HFFc6 (cell line): ENCODE measurements around the gene OTUD5. TPM values are rescaled to one million over a fixed set of nuclear protein-coding genes. Genes with fewer than 3 reads are reported as not detected.

Experiments used
- DNase-seq: peaks from one replicate; pipeline ENCODE4 v3.0.0-alpha.2; 2018
- H3K27ac Mint-ChIP-seq: 2 replicates; pipeline ENCODE4 v1.8.0; 2020; ENCODE audit warnings: mild to moderate bottlenecking, mixed read lengths
- H3K27me3 Mint-ChIP-seq: 2 replicates; pipeline ENCODE4 v1.8.0; 2021; ENCODE audit warnings: mild to moderate bottlenecking, moderate library complexity, mixed read lengths; ENCODE audit not compliant: insufficient read depth
- H3K36me3 Mint-ChIP-seq: 2 replicates; pipeline ENCODE4 v1.8.0; 2021; ENCODE audit warnings: low read depth, mixed read lengths
- H3K4me1 Mint-ChIP-seq: 2 replicates; pipeline ENCODE4 v1.8.0; 2020; ENCODE audit warnings: low read depth, mixed read lengths
- H3K4me3 Mint-ChIP-seq: 2 replicates; pipeline ENCODE4 v1.8.0; 2020; ENCODE audit warnings: mild to moderate bottlenecking, moderate library complexity, mixed read lengths
- H3K9me3 Mint-ChIP-seq: 2 replicates; pipeline ENCODE4 v1.8.0; 2020; ENCODE audit warnings: mild to moderate bottlenecking, mixed read lengths
- CTCF ChIP-seq: fragments of 200-600 bp; sonication (generic); IDR thresholded peaks from 2 replicates; pipeline ENCODE4 v1.5.0; 2021; ENCODE audit warnings: antibody characterized with exemption, mild to moderate bottlenecking
- total RNA-seq, 6 experiments: library from RNA; stranded (reverse); fragmentation: NEBNext Ultra II Directional; extraction: Animal tissue kit (Norgen Biotek cat#: 25700); gene quantifications; 2 replicates in 1 of 6; 3 replicates in 5 of 6; pipeline ENCODE4 v1.2.3, GENCODE V29; 2021

OTUD5 gene
- total RNA-seq, 6 experiments from 2014 or later, result 47.6 to 55.0 (median 52.7) TPM

DNA sequence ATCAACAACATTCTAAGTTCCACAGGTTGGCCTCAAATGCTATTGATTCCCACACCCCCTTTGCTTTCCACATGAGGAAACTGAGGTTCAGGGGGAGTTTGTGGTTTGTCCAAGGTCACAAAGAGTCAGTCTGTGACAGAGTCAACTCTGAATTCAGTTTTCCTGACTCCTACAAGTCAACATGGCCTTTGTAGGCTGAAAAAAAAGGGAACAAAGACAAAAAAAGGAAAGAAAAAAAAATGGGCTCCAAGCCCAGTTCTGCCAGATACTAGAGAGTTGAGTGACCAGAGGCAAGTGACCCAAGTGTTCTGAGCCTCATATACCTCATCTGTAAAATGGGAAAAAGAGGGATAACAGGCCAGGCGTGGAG, 22.1 kb downstream of the OTUD5 start:
- H3K4me3 Mint-ChIP-seq, result no peak overlapping the region
- H3K27me3 Mint-ChIP-seq, result no peaks in the 10 kb centered on the region
- H3K27ac Mint-ChIP-seq, result no peak overlapping the region
- no peak for DNase-seq
- no peak for TF ChIP-seq CTCF
- no peaks in the 10 kb centered on the region for H3K9me3 Mint-ChIP-seq
- H3K36me3 Mint-ChIP-seq, result peaks cover 3% of the 10 kb centered on the region; the same call in 1 of the 2 replicates
- H3K4me1 Mint-ChIP-seq, result no peaks in the 10 kb centered on the region

DNA sequence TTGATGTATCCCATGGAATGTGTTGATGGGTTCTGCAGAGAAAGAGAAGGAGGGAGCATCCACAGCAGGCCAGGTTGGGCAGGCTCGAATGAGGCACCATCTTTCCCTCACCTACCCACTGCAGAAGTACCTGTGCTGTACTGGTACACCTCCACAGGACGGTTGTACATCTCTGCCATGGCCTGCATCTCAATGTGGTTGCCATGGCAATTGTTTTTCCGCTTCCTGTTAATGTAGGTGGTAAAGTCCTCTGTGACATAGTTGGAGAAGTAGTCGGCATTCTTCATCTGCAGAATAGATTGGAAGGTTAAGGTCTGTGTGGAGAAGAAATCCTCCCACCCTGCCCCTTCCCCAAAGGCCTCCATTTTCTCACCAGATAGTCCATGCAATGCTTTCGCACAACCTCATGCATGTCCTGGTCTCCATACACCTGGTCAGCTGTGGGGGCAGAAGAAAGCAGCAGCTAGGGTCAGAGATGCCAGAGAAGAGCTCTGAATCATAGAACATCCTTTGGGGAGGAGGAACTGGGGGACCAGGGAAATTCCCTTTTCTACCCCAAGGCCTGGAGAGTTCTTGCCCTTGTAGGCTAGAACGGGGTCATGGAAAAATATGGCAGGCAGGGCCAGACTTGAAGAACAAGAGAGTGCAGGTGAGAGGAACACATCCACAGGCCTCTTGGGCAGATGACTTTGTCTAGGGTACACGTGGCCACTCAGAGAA, 22.7 kb downstream of the OTUD5 start:
- no peaks in the 10 kb centered on the region for H3K9me3 Mint-ChIP-seq
- DNase-seq, result no peak
- TF ChIP-seq CTCF, result no peak
- H3K27me3 Mint-ChIP-seq, result no peaks in the 10 kb centered on the region
- no peaks in the 10 kb centered on the region for H3K4me1 Mint-ChIP-seq
- peaks cover 3% of the 10 kb centered on the region; the same call in 1 of the 2 replicates for H3K36me3 Mint-ChIP-seq
- no peak overlapping the region for H3K27ac Mint-ChIP-seq
- no peak overlapping the region for H3K4me3 Mint-ChIP-seq

DNA sequence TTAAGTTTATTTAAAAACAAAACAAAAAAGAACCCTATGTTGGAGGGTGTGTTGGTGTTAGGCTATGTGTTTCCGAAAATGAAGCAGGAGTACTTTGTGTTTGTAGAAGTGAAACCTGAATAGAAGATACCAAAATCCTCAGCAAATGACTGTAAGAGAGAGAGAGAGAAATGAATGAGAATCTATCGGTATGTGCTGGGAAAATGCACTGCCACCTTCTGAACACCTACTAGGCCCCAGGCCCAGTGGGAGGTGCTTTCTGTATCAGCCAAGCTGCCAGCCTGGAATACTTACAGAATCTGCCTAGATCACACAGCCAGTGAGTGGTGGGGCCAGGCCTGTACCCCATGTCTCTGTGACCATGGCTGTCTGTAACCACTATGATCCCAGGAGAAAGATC, 23.6 kb downstream of the OTUD5 start:
- TF ChIP-seq CTCF, result no peak
- H3K27ac Mint-ChIP-seq, result no peak overlapping the region
- DNase-seq, result no peak
- no peak overlapping the region for H3K4me3 Mint-ChIP-seq
- H3K27me3 Mint-ChIP-seq, result no peaks in the 10 kb centered on the region
- no peaks in the 10 kb centered on the region for H3K4me1 Mint-ChIP-seq
- no peaks in the 10 kb centered on the region for H3K9me3 Mint-ChIP-seq
- H3K36me3 Mint-ChIP-seq, result peaks cover 3% of the 10 kb centered on the region; the same call in 1 of the 2 replicates

DNA sequence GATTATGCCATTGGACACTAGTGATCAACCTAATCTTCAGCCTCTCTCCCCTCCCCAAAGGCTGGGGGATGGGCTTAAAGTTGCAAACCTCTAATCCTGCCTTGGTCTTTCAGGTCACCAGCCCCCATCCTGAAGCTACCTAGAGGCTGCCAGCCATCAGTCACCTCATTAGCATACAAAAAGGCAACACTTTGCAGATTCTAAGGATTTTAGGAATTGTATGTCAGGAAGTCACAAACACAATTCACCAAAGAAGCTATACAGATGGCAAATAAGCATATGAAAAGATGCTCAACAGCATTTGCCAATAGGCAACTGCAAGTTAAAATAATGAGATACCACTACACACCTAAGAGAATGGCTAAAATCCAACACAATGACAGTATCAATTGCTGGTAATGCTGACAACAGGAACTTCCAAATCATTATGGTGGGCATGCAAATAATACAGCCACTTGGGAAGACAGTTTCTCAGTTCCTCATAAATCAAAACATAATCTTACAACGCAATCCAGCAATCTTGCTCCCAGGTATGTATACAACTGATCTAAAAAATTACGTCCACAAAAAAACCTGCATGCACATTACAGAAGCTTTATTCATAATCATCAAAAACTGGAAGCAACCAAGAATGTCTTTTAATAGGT, 29.5 kb downstream of the OTUD5 start:
- peaks cover 3% of the 10 kb centered on the region; the same call in 1 of the 2 replicates for H3K36me3 Mint-ChIP-seq
- no peak overlapping the region for H3K27ac Mint-ChIP-seq
- H3K4me3 Mint-ChIP-seq, result no peak overlapping the region

DNA sequence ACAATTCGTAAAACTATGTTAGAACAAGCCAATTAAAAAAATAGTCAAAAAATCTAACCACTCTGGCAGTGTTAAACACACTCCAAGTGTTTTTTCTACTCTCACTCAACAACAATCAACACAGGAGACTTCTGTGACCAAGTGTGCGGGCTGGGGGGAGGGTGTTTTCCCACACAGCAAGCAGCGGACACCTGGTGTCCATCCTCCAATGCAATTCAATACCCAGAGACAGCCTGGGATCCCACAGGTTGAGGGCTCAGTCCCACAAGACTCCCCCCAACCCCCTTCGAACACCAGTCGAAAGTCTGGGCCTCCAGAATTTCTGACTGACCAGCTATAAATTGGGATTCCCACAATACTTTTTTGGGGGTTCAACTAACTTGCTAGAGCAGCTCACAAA, 30.3 kb downstream of the OTUD5 start:
- Mint-ChIP-seq H3K36me3 (peaks cover 3% of the 10 kb centered on the region; the same call in 1 of the 2 replicates), H3K9me3 (no peaks in the 10 kb centered on the region)

More for the DNA sequence above, 29.5 kb downstream of the OTUD5 start:
- no peak for TF ChIP-seq CTCF
- Mint-ChIP-seq H3K27me3 (no peaks in the 10 kb centered on the region), H3K9me3 (no peaks in the 10 kb centered on the region), H3K4me1 (no peaks in the 10 kb centered on the region)
- no peak for DNase-seq

More for the DNA sequence above, 30.3 kb downstream of the OTUD5 start:
- TF ChIP-seq CTCF, result no peak
- no peak overlapping the region for H3K27ac Mint-ChIP-seq
- no peak for DNase-seq
- H3K27me3 Mint-ChIP-seq, result no peaks in the 10 kb centered on the region
- no peaks in the 10 kb centered on the region for H3K4me1 Mint-ChIP-seq
- no peak overlapping the region for H3K4me3 Mint-ChIP-seq
